Osteoblast (primary cell): ENCODE measurements around the gene CAMK4. TPM values are rescaled to one million over a fixed set of nuclear protein-coding genes. Genes with fewer than 3 reads are reported as not detected.

ENCODE experiments used
- DNase-seq: peaks from one replicate; pipeline ENCODE4 v3.0.0; 2011; ENCODE audit warnings: low spot score, mixed read lengths; ENCODE audit not compliant: insufficient read length; ENCODE audit errors: missing footprints
- H2AFZ ChIP-seq: 2 replicates; pipeline ENCODE4 v1.6.0; 2011; ENCODE audit warnings: mild to moderate bottlenecking, low read length
- H3K27ac ChIP-seq: 2 replicates; pipeline ENCODE4 v1.5.1; 2011; ENCODE audit warnings: mild to moderate bottlenecking, low read depth, low read length, moderate library complexity
- H3K27me3 ChIP-seq: 2 replicates; pipeline ENCODE4 v1.6.0; 2012; ENCODE audit warnings: mild to moderate bottlenecking, control low read depth, inconsistent platforms, low read length, moderate library complexity; ENCODE audit not compliant: insufficient read depth
- H3K36me3 ChIP-seq: 2 replicates; pipeline ENCODE4 v1.5.1; 2011; ENCODE audit warnings: mild to moderate bottlenecking, low read length, control low read depth, moderate library complexity; ENCODE audit not compliant: insufficient read depth
- H3K4me1 ChIP-seq: 2 replicates; pipeline ENCODE4 v1.5.1; 2011; ENCODE audit warnings: mild to moderate bottlenecking, low read length, control low read depth, moderate library complexity; ENCODE audit not compliant: insufficient read depth
- H3K4me2 ChIP-seq: 2 replicates; pipeline ENCODE4 v1.6.0; 2011; ENCODE audit warnings: mild to moderate bottlenecking, low read length; ENCODE audit not compliant: insufficient read depth
- H3K4me3 ChIP-seq: fragments of 200-600 bp; sonication (generic); 3 replicates; pipeline ENCODE4 v1.5.1; 2012; ENCODE audit warnings: mild to moderate bottlenecking, low read length, inconsistent platforms; ENCODE audit not compliant: insufficient read depth
- H3K79me2 ChIP-seq: 2 replicates; pipeline ENCODE4 v1.6.0; 2012; ENCODE audit warnings: mild to moderate bottlenecking, low read length, control low read depth, inconsistent platforms; ENCODE audit not compliant: insufficient read depth
- H3K9me3 ChIP-seq: 2 replicates; pipeline ENCODE4 v1.5.1; 2011; ENCODE audit warnings: low read depth, low read length, control low read depth
- H4K20me1 ChIP-seq: 2 replicates; pipeline ENCODE4 v1.6.0; 2012; ENCODE audit warnings: mild to moderate bottlenecking, low read length, control low read depth; ENCODE audit not compliant: insufficient read depth
- total RNA-seq: library from RNA; depleted of rRNA; stranded (reverse); fragments of >200 nt; gene quantifications from 2 replicates; pipeline ENCODE4 v1.2.3, GENCODE V29; 2012
- TF ChIP-seq, protein P1 (sequence below): IDR thresholded peaks from 2 replicates; pipeline ENCODE4 v1.5.1; 2011; ENCODE audit warnings: mild to moderate bottlenecking, low read depth, low read length, moderate library complexity; ENCODE audit errors: extremely low read depth

Gene CAMK4
- total RNA-seq, 1 donor = 0.72 TPM

- H3K27ac ChIP-seq = no peak overlapping the region
- TF ChIP-seq, protein P1, sequence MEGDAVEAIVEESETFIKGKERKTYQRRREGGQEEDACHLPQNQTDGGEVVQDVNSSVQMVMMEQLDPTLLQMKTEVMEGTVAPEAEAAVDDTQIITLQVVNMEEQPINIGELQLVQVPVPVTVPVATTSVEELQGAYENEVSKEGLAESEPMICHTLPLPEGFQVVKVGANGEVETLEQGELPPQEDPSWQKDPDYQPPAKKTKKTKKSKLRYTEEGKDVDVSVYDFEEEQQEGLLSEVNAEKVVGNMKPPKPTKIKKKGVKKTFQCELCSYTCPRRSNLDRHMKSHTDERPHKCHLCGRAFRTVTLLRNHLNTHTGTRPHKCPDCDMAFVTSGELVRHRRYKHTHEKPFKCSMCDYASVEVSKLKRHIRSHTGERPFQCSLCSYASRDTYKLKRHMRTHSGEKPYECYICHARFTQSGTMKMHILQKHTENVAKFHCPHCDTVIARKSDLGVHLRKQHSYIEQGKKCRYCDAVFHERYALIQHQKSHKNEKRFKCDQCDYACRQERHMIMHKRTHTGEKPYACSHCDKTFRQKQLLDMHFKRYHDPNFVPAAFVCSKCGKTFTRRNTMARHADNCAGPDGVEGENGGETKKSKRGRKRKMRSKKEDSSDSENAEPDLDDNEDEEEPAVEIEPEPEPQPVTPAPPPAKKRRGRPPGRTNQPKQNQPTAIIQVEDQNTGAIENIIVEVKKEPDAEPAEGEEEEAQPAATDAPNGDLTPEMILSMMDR = peak; percentile 76
- no peaks in the 10 kb centered on the region for H3K4me1 ChIP-seq
- no peak for DNase-seq
- H3K9me3 ChIP-seq = no peaks in the 10 kb centered on the region
- H3K27me3 ChIP-seq = peaks cover 4% of the 10 kb centered on the region
- H4K20me1 ChIP-seq = no peaks in the 10 kb centered on the region
- no peaks in the 10 kb centered on the region for H3K36me3 ChIP-seq
- no peaks in the 10 kb centered on the region for H3K79me2 ChIP-seq
- no peak overlapping the region for H2AFZ ChIP-seq
- no peak overlapping the region for H3K4me2 ChIP-seq
- H3K4me3 ChIP-seq = no peak overlapping the region
Observed at GRCh38 chr5:111461255-111461671, 237.1 kb downstream of the CAMK4 start.

DNA sequence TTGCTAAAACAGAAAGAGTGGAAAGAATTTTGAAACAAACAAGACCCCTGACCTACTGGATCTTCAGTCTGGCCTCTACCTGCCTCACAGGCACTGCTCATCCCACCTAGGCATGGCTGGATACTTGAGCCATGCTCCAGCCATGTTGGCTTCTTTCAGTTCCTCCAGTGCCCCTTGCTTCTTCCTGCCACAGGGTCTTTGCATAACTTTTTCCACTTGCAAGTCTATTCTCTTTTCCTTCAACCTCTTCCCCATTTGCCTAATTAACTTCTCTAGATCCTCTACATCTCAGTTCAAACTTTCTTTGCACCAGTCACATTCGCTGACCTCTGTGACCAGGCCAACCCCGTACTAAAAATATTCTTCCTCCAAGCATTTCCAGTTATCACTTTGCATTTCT, 237.8 kb downstream of the CAMK4 start:
- H3K27ac ChIP-seq = no peak overlapping the region
- TF ChIP-seq, protein P1 = no peak
- no peaks in the 10 kb centered on the region for H4K20me1 ChIP-seq
- H3K36me3 ChIP-seq = no peaks in the 10 kb centered on the region
- no peak overlapping the region for H2AFZ ChIP-seq
- no peaks in the 10 kb centered on the region for H3K79me2 ChIP-seq
- H3K9me3 ChIP-seq = no peaks in the 10 kb centered on the region
- H3K4me1 ChIP-seq = no peaks in the 10 kb centered on the region
- peaks cover 4% of the 10 kb centered on the region for H3K27me3 ChIP-seq
- no peak overlapping the region for H3K4me2 ChIP-seq
- H3K4me3 ChIP-seq = no peak overlapping the region
- no peak for DNase-seq

DNA sequence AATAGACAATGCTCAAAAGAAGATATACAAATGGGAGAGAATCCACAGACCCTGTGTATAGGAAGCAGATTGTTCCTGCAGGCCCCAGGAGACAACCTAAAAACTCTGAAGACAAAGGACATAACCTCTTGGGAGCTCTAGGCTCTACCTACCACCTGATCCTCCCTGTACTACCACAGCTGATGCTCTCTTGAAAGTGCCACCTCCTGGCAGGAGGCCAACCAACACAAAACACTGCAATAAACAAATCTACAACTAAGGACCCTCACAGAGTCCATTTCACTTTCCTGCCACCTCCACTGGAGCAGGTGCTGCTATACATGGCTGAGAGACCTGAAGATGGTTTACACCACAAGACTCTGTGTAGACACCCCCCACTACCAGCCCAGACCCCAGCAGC, 239.1 kb downstream of the CAMK4 start:
- Histone ChIP-seq H3K36me3 (no peaks in the 10 kb centered on the region), H4K20me1 (no peaks in the 10 kb centered on the region), H3K9me3 (no peaks in the 10 kb centered on the region), H3K27me3 (no peaks in the 10 kb centered on the region), H3K4me3 (no peak overlapping the region), H3K4me1 (no peaks in the 10 kb centered on the region), H2AFZ (no peak overlapping the region), H3K4me2 (no peak overlapping the region), H3K27ac (no peak overlapping the region), H3K79me2 (no peaks in the 10 kb centered on the region)
- TF ChIP-seq, protein P1 = no peak
- no peak for DNase-seq

GRCh38 chr5:111469293-111469896, 245.2 kb downstream of the CAMK4 start:
- H3K79me2 ChIP-seq = no peaks in the 10 kb centered on the region
- no peaks in the 10 kb centered on the region for H3K9me3 ChIP-seq

More at GRCh38 chr5:111469293-111469896, 245.2 kb downstream of the CAMK4 start:
- H3K4me2 ChIP-seq = no peak overlapping the region
- H3K27me3 ChIP-seq = no peaks in the 10 kb centered on the region
- no peak overlapping the region for H3K27ac ChIP-seq
- H2AFZ ChIP-seq = no peak overlapping the region
- no peak for DNase-seq
- no peaks in the 10 kb centered on the region for H3K36me3 ChIP-seq
- H3K4me3 ChIP-seq = no peak overlapping the region
- TF ChIP-seq, protein P1 = no peak
- no peaks in the 10 kb centered on the region for H4K20me1 ChIP-seq
- no peaks in the 10 kb centered on the region for H3K4me1 ChIP-seq
